Posterior vena cava (tissue), 2 donors: ENCODE data around the gene CASP3. TPM values are rescaled to one million over a fixed set of nuclear protein-coding genes. Genes with fewer than 3 reads are reported as not detected.
A peak's percentile ranks its signal among the peaks of the same experiment; 100 is the strongest.
"Not testable (repeated sequence)": the region's sequence is repeated elsewhere in the genome, so short reads cannot be mapped to it uniquely, and the experiment has no call there.

ENCODE experiments used
- DNase-seq: peaks from one replicate; pipeline ENCODE4 v3.0.0-alpha.2; 2020; ENCODE audit warnings: low spot score
- intact Hi-C, 2 donors: fragments of 100-400 bp; cut with DNase I; formaldehyde crosslinking; loops; one replicate each; pipeline versions ENCODE4 v1.14.1 to v1.14.2; 2022 to 2023
- total RNA-seq, 2 donors: library from RNA; stranded (reverse); fragmentation: NEBNext Ultra II Directional; extraction: Animal tissue kit (Norgen Biotek cat#: 25700); gene quantifications; one replicate each; pipeline ENCODE4 v1.2.1, GENCODE V29; 2021
- donor health status: DM: yes; HTN: yes; CAD: no.
- donor health status: DM: yes; HTN: yes; CAD: no.

The CASP3 gene
- total RNA-seq, 2 donors from 2014 or later: 16.8 to 17.1 TPM

- intact Hi-C loops: no loop called here
- no peak for DNase-seq
Observed at GRCh38 chr4:184668096-184668495, 18.8 kb upstream of the CASP3 start.

GRCh38 chr4:184666670-184667069, 17.4 kb upstream of the CASP3 start:
- DNase-seq: no peak
- intact Hi-C loops: no loop called here

- intact Hi-C loops: no loop called here
Observed at GRCh38 chr4:184664445-184665210, 15.4 kb upstream of the CASP3 start.

GRCh38 chr4:184662236-184662635, 13.0 kb upstream of the CASP3 start:
- intact Hi-C loops: no loop called here
- DNase-seq: no peak

More at GRCh38 chr4:184664445-184665210, 15.4 kb upstream of the CASP3 start:
- DNase-seq: no peak

- no peak for DNase-seq
- intact Hi-C loops: no loop called here
Observed at GRCh38 chr4:184660978-184661377, 11.7 kb upstream of the CASP3 start.

GRCh38 chr4:184657820-184658219, 8.6 kb upstream of the CASP3 start:
- DNase-seq, intact Hi-C loops: not testable (repeated sequence)

- DNase-seq: no peak
- intact Hi-C loops: no loop called here
Observed at GRCh38 chr4:184657144-184657543, 7.9 kb upstream of the CASP3 start.

- intact Hi-C loops: no loop called here
- no peak for DNase-seq
Observed at GRCh38 chr4:184655889-184656869, 6.9 kb upstream of the CASP3 start.

GRCh38 chr4:184653650-184654049, 4.4 kb upstream of the CASP3 start:
- intact Hi-C loops: no loop called here
- DNase-seq: no peak

GRCh38 chr4:184652681-184653080, 3.4 kb upstream of the CASP3 start:
- intact Hi-C loops, DNase-seq: not testable (repeated sequence)

GRCh38 chr4:184651899-184652298, 2.7 kb upstream of the CASP3 start:
- no peak for DNase-seq
- intact Hi-C loops: no loop called here

- intact Hi-C loops: loop anchor here in 1 of 2 donors (10.0 kb wide), 1 partner anchor 175 kb away; the partner anchor contains the start of gene ACSL1
Observed at GRCh38 chr4:184649971-184650855, 966 bp upstream of the CASP3 start.

GRCh38 chr4:184648313-184649025, 778 bp downstream of the CASP3 start:
- peak; percentile 92 for DNase-seq
- intact Hi-C loops: loop anchor here in 1 of 2 donors (10.0 kb wide), 1 partner anchor 176 kb away; the partner anchor contains the start of gene ACSL1

More at GRCh38 chr4:184649971-184650855, 966 bp upstream of the CASP3 start:
- no peak for DNase-seq

GRCh38 chr4:184648054-184648312, 1.3 kb downstream of the CASP3 start:
- DNase-seq: no peak
- intact Hi-C loops: loop anchor here in 1 of 2 donors (10.0 kb wide), 1 partner anchor 177 kb away; the partner anchor contains the start of gene ACSL1

- intact Hi-C loops: loop anchor here in 1 of 2 donors (10.0 kb wide), 1 partner anchor 177 kb away; the partner anchor contains the start of gene ACSL1
- no peak for DNase-seq
Observed at GRCh38 chr4:184647266-184648053, 1.8 kb downstream of the CASP3 start.

- intact Hi-C loops: loop anchor here in 1 of 2 donors (10.0 kb wide), 1 partner anchor 179 kb away; the partner anchor contains the start of gene ACSL1
- DNase-seq: no peak
Observed at GRCh38 chr4:184645904-184646610, 3.2 kb downstream of the CASP3 start.
